GM19238 (cell line): ENCODE measurements around the gene SPATA3.
"Not testable (repeated sequence)": the region's sequence is repeated elsewhere in the genome, so short reads cannot be mapped to it uniquely, and the experiment has no call there.

ENCODE experiments used
- DNase-seq: peaks from one replicate; pipeline ENCODE4 v3.0.0; 2011; ENCODE audit warnings: low spot score; ENCODE audit not compliant: insufficient read length

SPATA3 gene

DNA sequence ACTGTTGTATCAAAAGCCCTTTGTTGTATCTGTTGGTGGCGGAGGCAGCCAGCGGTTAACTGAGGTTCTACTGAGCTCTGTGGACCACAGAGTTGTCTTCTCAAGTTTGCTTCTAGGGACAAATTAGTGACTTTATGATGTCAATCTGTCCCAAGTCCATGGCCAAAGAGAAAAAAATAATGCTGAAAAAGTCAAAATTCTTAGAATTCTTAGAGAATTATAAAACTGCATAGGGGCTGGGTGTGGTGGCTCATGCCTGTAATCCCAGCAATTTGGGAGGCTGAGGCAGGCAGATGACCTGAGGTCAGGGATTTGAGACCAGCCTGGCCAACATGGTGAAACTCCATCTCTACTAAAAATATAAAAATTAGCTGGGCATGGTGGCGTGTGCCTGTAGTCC, 29.1 kb downstream of the SPATA3 start:
- DNase-seq = not testable (repeated sequence)

DNA sequence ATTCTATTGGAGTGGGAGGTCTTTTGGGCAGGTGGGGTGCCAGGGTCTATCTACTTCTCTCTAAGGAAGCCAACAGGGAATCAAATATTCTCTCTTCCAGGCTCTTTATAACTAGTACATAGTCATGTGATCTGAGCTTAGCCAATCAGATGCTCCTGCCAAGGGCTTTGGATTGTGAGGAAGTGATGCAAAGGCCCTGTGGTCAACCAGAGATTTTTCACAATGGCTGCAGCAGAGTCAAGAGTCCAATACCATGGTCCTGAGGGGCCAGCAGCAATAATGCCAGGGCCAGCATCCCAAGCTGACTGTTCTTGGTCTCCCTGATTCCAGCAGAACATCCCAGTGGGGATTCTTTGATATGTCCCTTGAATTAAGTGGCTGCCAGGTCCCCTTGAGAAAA, 33.0 kb downstream of the SPATA3 start:
- DNase-seq = no peak

DNA sequence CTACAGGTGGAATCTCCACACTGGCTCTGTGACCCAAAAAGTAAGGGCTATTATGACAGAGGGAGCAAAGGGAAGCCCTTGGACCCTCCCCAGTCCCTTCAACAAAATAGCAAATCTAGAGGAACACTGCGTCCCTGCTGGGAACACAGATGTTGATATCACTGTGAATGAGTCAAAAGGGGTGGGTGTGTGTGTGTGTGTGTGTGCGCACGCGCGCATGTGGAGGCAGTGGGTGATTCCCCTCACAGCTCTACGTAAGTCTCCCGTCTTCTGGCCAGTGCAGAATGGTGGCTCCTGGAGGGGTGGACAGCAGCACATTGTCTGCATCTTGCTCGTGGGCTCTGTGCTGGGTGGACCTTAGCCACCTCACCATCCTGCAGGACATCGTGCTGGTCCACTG, 33.6 kb downstream of the SPATA3 start:
- no peak for DNase-seq

DNA sequence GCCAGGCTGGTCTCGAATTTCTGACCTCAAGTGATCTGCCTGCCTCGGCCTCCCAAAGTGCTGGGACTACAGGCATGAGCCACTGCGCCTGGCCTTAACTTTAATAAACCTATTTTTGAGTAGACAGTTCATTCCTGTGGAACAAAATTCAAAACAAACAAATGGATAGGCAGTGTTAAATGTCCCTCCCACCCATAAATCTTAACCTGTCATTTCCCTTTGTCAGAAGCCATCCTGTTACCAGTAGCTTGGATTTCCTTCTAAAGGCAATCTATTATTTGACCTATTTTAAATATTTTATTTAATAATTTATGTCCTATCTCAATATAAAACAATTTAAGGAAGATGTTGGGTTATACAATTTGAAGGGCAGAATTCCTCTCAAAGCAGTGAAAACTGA, 34.8 kb downstream of the SPATA3 start:
- no peak for DNase-seq

DNA sequence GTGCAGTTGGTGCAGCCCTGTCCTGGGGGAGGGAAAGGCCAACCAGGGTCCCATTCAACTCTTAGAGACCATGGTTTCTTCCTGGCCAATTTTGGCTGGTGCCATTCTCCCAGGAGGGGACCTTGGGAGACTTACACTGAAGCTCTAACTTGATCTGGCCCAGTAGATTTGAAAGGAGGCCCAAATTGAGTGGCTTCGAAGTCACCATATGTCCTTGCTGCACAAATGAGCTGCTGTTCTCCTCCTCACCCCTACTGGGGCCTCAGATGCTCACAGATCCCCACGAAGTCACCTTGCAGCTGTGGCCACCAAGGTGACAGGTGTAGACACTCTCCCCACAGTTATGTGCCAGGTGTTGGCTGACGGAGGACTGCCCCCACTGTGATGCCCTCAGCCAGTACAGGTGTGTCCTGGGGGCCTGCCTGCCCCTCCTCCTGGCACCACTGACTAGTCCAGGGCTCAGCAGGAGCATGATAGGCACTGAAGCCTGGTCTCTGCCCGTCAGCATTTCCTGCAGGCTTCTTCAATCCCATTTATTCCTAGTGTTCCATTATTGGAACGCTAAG, 36.7 kb downstream of the SPATA3 start:
- DNase-seq = no peak

DNA sequence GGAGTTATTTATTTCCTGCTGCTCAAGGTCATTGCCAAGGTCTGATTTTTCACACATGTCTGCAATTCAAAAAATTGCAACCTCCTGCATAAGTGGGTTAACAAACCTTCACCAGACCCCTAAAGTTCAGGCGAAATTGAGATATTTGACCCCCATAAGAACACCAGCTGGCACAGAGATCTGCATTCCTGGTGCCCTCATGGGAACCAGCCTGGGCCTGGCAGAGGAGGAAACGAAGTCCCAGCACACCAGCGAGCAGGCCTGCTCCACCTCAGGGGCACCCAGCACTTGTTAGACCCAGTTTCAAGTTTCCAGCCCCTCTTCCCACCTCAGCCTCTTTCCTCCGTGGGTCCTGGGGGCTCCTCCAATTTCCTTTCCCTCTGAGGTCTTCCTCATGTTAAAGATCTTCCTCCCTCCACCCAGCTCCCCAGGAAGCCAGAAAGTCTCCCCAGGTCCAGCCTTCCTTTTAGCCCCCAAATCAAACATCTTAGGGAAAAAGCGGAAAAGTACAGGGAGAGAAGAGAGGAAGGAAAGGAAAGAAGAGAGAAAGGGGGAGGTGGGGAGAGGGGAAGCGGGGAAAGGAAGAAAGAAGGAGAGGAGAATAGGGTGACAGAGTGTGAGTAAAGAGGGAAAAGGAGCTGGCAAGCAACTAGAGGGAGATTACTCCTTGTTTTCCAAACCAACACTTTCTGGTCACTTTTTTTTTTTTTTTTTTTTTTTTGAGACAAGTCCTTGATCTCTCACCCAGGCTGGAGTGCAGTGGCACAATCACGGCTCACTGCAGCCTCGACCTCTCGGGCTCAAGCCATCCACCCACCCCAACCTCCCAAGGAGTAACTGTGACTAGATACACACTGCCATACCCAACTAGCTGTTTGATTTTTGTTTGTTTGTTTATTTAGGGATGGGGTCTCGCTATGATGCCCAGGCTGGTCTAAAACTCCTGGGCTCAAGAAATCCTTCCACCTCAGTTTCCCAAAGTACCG, 37.5 kb downstream of the SPATA3 start:
- DNase-seq = no peak

DNA sequence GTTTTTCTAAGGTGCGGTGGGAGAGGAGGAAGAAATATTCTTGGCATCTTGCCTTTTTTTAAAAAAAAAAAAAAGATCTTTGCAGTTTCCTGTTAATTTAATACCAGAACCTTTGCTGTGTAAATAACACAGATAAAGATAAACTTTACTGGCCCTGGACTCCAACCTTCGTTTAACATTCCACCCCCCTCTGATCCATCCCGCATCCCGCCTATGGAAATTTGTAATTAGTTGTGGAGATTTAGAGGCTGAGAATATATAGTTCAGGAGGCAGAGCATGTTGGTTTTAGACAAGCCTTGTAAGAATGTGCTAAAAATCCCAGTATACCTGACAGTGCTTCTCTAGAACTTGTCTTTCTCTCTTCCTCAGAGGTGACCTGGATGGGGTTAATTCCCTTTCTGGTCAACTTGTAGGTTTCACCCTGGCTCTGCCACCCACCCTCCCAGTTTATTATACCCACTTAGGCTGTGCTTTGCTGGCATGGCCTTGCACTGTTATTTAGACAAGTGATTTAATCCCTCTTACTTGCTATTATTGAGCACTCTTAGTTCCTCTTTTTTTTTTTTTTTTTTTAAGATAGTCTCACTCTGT, 38.5 kb downstream of the SPATA3 start:
- DNase-seq = no peak

DNA sequence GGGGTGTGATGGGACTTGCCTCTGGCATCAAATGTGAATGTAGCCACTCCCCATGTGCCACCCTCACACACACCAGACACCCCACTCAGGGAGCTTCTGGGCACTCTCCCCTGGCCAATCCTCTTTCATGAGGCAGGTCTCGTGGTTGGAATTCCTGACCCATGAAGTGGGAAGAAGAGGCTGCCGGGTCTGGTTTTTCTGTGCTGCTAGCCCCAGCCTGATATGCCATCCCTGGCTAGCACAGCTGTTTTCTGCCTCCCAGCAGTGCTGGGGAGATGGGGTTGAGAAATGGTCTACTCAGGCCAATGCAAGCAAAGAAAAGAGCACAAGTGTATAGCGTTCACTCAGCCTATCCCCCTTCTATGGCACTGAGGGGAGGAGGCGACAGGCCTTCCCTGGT, 40.2 kb downstream of the SPATA3 start:
- no peak for DNase-seq

DNA sequence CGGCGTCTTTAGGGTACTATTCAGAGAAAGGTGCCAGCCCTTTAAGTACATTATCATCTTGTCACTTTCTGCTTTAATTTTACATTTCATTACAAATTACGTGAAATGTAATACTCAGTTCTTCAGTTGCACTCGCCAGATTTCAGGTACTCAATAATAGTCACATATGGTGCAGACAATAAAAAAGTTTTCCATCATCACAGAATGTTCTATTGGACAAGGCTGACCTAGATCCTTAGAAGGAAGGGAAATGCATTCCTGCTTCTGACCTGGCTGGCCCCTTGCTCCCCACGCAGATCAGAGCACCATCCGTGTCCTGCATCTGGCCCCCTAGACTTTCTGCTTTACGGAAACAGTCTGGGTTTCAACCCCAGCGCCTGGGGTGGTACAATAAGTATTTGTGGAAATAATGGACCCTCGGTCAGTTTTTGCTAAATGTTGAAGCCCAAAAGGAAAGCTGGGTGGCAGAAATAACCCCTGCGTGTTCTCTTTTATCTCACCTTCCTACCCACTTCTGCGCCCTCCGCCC, 40.7 kb downstream of the SPATA3 start:
- no peak for DNase-seq

DNA sequence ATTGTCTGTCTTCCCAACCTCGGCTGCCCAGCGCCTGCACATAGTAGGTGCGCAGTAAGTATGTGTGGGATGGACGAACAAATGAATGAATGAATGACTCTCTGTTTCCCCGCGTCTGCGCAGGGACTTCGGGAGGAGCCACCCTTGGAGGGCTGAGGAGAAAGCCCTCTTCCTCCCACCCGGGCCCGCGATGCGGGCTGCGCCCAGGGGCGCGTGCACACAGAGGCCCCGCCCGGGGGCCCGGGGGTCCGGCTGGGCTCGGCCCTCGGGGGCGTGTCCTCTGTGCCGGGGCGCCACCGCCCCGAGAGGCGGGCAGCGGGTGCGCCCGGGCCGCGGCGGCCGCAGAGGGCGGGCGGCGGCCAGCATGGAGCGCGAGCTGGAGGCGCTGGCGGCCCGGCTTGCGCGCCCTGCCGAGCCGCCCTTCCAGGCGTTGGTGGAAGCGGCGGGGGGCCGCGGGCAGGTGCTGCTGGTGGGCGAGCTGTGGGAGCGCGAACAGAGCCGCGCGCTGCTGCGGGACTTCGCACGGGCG, 41.3 kb downstream of the SPATA3 start, which contains the start of gene C2orf72:
TSS of gene C2orf72 (plus strand) at position 322 of the 529 bp plus-strand sequence. CDS start at position 365, 43 bp downstream.
- DNase-seq = no peak

DNA sequence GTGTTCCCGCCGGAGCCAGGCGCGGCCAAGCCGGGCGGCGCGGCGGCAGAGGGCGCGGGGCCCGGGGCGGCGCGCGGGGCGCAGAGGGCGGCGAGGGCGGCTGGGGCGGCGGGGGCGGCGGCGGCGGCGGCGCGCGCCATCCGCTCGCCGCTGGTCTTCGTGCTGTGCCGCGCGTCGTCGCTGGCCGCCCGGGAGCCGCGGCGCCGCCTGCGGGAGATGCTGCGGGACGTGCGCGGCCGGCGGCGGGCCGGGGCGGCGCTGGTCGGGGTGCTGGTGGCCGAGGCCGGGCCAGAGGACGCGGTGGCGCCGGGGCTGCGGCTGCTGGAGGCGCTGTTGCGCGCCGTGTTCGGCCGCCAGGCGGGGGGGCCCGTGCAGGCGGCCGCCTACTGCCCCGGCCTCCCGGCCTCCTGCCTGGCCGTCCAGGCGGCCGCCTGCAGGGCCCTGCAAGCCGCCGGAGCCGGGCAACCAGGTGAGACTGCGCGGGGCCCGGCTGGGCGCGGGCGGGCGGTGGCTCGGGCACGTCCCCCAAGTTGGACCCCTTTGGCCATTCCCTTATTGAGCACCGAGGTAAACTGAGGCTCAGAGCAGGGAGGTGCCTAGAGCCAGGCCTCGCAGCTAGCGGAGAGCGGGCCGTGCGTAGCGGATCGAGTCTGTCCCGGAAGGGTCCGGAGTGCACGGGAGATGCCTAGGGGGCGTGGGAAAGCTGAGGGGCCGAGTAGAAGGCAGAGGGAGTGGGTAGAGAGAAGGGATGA, 42.0 kb downstream of the SPATA3 start:
- no peak for DNase-seq

DNA sequence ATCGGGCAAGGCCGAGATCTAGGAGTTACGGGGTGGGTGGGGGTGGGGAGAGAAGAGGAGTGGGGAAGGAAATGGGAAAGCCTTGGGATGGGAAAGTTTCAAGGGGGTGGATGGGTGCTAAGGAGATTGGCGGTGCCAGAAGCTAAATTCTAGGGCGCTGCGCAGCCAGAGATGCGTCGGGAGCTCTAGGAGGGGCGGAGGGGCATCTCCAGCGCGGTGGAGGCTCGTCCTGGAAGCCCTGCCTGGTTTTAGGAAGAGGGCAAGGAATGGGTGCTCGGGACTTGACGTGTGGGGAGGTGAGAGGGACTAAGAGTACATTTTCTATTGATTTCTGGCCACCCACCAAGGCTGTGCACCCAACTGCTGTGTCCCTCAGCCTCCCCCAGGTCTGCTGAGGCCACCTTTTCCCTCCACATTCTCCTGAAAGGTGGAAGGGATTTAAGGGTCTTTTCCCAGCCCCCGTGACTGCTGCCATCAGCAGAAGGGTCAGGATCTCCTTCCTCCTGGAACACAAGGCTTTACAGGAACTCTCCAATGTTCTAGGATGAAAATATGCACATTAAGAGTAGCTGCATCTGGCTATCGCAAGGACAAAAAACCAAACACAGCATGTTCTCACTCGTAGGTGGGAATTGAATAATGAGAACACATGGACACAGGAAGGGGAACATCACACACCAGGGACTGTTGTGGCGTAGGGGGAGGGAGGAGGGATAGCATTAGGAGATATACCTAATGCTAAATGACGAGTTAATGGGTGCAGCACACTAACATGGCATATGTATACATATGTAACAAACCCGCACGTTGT, 42.8 kb downstream of the SPATA3 start:
- no peak for DNase-seq

DNA sequence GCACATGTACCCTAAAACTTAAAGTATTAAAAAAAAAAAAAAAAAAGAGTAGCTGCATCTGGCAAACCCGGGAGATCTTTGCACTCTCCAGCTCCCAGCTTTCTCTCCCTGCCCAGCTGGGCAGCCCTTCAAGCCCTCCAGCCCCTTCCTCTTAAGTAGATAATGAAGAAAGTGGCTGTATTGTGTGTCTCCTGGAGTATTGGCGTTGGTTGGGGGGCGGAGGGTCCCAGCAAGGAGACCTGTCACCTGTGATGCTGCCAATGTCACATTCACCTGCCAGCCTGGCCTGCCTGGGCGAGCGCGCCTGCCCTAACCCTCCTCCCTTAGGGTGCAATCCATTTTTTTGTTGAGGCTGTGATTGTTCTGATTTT, 43.4 kb downstream of the SPATA3 start:
- no peak for DNase-seq

DNA sequence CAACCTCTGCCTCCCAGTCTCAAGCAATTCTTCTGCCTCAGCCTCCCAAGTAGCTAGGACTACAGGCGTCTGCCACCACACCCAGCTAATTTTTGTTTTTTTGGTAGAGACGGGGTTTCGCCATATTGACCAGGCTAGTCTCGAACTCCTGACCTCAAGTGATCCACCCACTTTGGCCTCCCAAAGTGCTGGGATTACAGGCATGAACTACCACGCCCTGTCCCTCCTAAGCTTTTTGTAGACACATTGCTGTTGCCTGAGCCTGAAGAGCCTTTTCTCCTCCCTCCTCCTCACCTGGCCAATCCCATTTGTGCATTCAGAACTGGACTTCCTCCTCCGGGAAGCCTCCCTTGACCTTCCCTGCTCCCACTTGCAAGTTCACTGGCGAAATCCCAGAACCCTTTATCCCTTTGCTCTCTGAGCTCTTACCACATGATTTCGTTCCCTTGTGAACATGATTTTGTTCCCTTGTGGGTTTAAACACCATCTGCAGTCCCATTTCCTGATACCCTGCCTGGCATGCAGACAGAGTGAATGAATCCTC, 44.0 kb downstream of the SPATA3 start:
- DNase-seq = no peak

DNA sequence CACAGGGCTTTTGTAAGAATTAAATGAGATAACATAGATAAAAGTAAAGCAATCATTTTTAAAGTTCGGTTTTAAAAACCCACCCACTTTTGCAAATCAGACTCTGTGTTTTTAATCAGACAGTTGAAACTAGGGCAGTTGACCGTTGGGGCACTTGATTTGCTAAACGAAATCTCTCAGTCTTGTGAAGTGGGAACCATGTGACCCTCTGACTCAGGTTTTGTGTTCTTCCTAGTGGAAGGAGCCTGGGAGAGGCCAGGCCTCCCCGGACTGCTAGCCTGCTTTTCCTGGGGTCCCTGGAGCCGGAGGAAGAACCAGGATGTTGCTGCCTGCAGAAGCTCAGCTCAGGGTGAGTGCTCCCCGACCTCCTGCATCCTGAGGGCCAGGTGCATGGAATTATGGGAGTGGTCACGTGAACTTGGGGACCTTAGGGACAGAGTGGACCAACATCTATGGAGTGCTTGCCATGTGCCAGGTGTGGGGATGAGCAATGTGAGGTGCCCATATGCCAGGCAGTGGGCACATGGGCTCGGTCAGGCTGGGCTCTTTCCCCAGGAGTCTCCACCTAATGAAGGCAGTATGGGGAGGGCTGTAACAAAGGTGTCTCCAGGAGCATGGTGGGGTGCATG, 45.3 kb downstream of the SPATA3 start:
- DNase-seq = no peak

DNA sequence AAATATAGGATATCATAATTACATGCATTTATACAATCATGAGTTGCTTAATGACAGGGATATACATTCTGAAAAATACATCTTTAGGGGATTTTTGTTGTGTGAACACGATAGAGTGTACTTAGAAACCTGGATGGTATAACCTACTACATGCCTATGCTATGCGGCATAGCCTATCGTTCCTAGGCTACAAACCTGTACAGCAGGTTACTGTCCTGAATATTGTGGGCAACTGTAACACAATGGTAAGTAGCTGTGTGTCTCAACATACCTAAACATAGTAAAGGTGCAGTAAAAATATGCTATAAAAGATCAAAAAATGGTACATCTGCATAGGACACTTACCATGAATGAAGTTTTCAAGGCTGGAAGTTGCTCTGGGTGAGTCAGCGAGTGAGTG, 47.9 kb downstream of the SPATA3 start:
- no peak for DNase-seq

DNA sequence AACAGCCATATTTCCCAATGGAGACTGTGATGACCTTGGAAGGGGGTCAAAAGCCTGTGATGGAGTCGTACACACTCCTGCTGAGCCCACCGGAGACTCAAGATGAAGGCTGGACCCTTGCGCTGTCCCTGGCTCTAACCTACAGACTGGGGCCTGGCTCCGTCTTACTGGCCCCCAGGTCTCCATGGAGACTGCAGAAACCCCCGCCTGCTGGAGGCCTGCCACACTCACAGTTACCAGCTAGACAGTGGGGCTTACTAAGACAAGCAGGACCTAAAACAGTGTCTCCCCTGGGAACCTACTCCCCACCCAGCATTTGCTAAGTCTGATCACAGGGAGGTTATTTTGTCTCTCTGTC, 51.0 kb downstream of the SPATA3 start:
- no peak for DNase-seq

DNA sequence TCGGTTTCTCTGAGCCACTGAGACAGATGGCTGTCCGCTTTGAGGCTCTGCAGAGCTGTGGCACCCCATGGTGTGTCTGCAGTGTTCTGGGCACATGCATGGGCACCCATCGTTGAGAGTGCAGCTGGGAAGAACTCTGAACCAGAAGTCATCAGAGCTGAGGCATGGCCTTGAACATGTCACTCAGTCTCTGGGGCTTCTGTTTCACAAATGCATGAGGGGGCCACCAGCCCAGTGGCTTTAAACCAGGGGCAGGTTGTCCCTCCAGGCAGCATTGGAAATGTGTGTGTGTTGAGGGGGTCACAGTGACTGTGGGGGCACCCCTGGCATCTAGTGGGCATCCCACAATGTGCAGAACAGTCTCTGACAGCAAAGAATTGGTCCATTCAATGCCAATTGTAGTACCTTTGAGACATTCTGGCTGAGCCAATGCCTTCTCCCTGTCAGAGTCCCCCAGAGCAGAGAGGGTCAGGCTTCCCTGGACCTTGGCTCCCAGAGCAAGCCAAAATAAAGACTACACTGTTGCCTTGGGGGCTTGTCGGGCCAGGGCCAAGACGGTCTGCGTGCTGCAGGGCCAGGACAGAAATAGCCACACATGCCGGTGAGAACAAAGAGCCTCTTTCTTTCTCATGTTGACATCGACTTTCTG, 51.5 kb downstream of the SPATA3 start:
- no peak for DNase-seq
